ENCODE data around the gene MBD1. TPM values are rescaled to one million over a fixed set of nuclear protein-coding genes. Genes with fewer than 3 reads are reported as not detected.
"Not testable (repeated sequence)": the region's sequence is repeated elsewhere in the genome, so short reads cannot be mapped to it uniquely, and the experiment has no call there.

MBD1 gene
- total RNA-seq, 1 experiment from 2014 or later = 70.8 TPM

GRCh38 chr18:50310080-50310479 lies 28.8 kb upstream of the MBD1 start:
- Histone ChIP-seq H3K4me1 (ENCODE audit: insufficient read depth, low read length, poor library complexity, severe bottlenecking) (no peaks in the 10 kb centered on the region), H3K36me3 (ENCODE audit: insufficient read depth, low read length, poor library complexity, severe bottlenecking) (no peaks in the 10 kb centered on the region), H3K27me3 (replicated peaks; ENCODE audit: insufficient read depth, low read depth, low read length, poor library complexity) (peaks cover 21% of the 10 kb centered on the region), H3K27ac (ENCODE audit: low read depth, low read length, poor library complexity, severe bottlenecking) (no peak overlapping the region), H3K9me3 (ENCODE audit: low read depth, low read length, poor library complexity, severe bottlenecking) (no peaks in the 10 kb centered on the region), H3K4me3 (ENCODE audit: low read depth, low read length, poor library complexity, severe bottlenecking) (no peak overlapping the region)
- intact Hi-C loops (cut with micrococcal nuclease; ENCODE audit: unreplicated experiment) = no loop called here
- ChIA-PET CTCF (no interaction called here), POLR2A (ENCODE audit: low non-redundant PET) (no interaction called here)
- TF ChIP-seq EZH2 (IDR thresholded peaks at IDR 0.05; ENCODE audit: borderline replicate concordance, low read depth, low read length, poor library complexity, severe bottlenecking) (no peak), CTCF (conservative IDR thresholded peaks at IDR 0.05; ENCODE audit: low read depth, low read length) (no peak)
- no TSS peak for BruUV-seq (replicated peaks)
- no peak for DNase-seq (ENCODE audit: low spot score)

- H3K36me3 ChIP-seq (ENCODE audit: insufficient read depth, low read length, poor library complexity, severe bottlenecking); POLR2A ChIA-PET (ENCODE audit: low non-redundant PET); H3K27ac ChIP-seq (ENCODE audit: low read depth, low read length, poor library complexity, severe bottlenecking); H3K4me3 ChIP-seq (ENCODE audit: low read depth, low read length, poor library complexity, severe bottlenecking); BruUV-seq (replicated peaks); CTCF ChIA-PET; intact Hi-C loops (cut with micrococcal nuclease; ENCODE audit: unreplicated experiment); H3K4me1 ChIP-seq (ENCODE audit: insufficient read depth, low read length, poor library complexity, severe bottlenecking); DNase-seq (ENCODE audit: low spot score); H3K9me3 ChIP-seq (ENCODE audit: low read depth, low read length, poor library complexity, severe bottlenecking): not testable (repeated sequence)
- peaks cover 13% of the 10 kb centered on the region for H3K27me3 ChIP-seq (replicated peaks; ENCODE audit: insufficient read depth, low read depth, low read length, poor library complexity)
These were observed 27.5 kb upstream of the MBD1 start for GRCh38 chr18:50308851-50309250.

GRCh38 chr18:50307738-50308470 lies 26.6 kb upstream of the MBD1 start:
- H3K9me3 ChIP-seq (ENCODE audit: low read depth, low read length, poor library complexity, severe bottlenecking) = no peaks in the 10 kb centered on the region
- ChIA-PET CTCF (interaction anchor here (1.1 kb wide), 1 partner anchor 121 kb away, joined by 4 read pairs; no protein-coding TSS in a partner anchor), POLR2A (ENCODE audit: low non-redundant PET) (no interaction called here)
- peak overlapping the region; percentile 38 for H3K4me3 ChIP-seq (ENCODE audit: low read depth, low read length, poor library complexity, severe bottlenecking)
- H3K4me1 ChIP-seq (ENCODE audit: insufficient read depth, low read length, poor library complexity, severe bottlenecking) = no peaks in the 10 kb centered on the region
- intact Hi-C loops (cut with micrococcal nuclease; ENCODE audit: unreplicated experiment) = no loop called here
- BruUV-seq (replicated peaks) = no TSS peak
- peak; percentile 92 for DNase-seq (ENCODE audit: low spot score)
- no peaks in the 10 kb centered on the region for H3K36me3 ChIP-seq (ENCODE audit: insufficient read depth, low read length, poor library complexity, severe bottlenecking)
- TF ChIP-seq CTCF (conservative IDR thresholded peaks at IDR 0.05; ENCODE audit: low read depth, low read length) (no peak), EZH2 (IDR thresholded peaks at IDR 0.05; ENCODE audit: borderline replicate concordance, low read depth, low read length, poor library complexity, severe bottlenecking) (no peak)
- H3K27ac ChIP-seq (ENCODE audit: low read depth, low read length, poor library complexity, severe bottlenecking) = no peak overlapping the region
- peaks cover 15% of the 10 kb centered on the region for H3K27me3 ChIP-seq (replicated peaks; ENCODE audit: insufficient read depth, low read depth, low read length, poor library complexity)

GRCh38 chr18:50307400-50307737 lies 26.0 kb upstream of the MBD1 start:
- Histone ChIP-seq H3K27me3 (replicated peaks; ENCODE audit: insufficient read depth, low read depth, low read length, poor library complexity) (peaks cover 18% of the 10 kb centered on the region), H3K4me3 (ENCODE audit: low read depth, low read length, poor library complexity, severe bottlenecking) (peak overlapping the region; percentile 38), H3K36me3 (ENCODE audit: insufficient read depth, low read length, poor library complexity, severe bottlenecking) (no peaks in the 10 kb centered on the region), H3K4me1 (ENCODE audit: insufficient read depth, low read length, poor library complexity, severe bottlenecking) (no peaks in the 10 kb centered on the region), H3K9me3 (ENCODE audit: low read depth, low read length, poor library complexity, severe bottlenecking) (no peaks in the 10 kb centered on the region), H3K27ac (ENCODE audit: low read depth, low read length, poor library complexity, severe bottlenecking) (no peak overlapping the region)
- intact Hi-C loops (cut with micrococcal nuclease; ENCODE audit: unreplicated experiment) = no loop called here
- POLR2A ChIA-PET (ENCODE audit: low non-redundant PET) = no interaction called here
- TF ChIP-seq EZH2 (IDR thresholded peaks at IDR 0.05; ENCODE audit: borderline replicate concordance, low read depth, low read length, poor library complexity, severe bottlenecking) (no peak), CTCF (conservative IDR thresholded peaks at IDR 0.05; ENCODE audit: low read depth, low read length) (no peak)
- no TSS peak for BruUV-seq (replicated peaks)
- CTCF ChIA-PET = interaction anchor here (1.1 kb wide), 1 partner anchor 122 kb away, joined by 4 read pairs; no protein-coding TSS in a partner anchor
- DNase-seq (ENCODE audit: low spot score) = no peak

Measured in A673 (cell line).